Neutrophil (primary cell): ENCODE results near the gene GTPBP3.
"Not testable (repeated sequence)": the region's sequence is repeated elsewhere in the genome, so short reads cannot be mapped to it uniquely, and the experiment has no call there.

Source experiments
- H3K27ac ChIP-seq: fragments of 200-600 bp; sonication (generic); 2 replicates; pipeline ENCODE4 v1.5.1; 2016; ENCODE audit warnings: mild to moderate bottlenecking, moderate library complexity
- H3K27me3 ChIP-seq: fragments of 200-600 bp; sonication (generic); 2 replicates; pipeline ENCODE4 v1.6.0; 2016; ENCODE audit warnings: mild to moderate bottlenecking
- H3K36me3 ChIP-seq: fragments of 200-600 bp; sonication (generic); 2 replicates; pipeline ENCODE4 v1.5.1; 2017
- H3K4me1 ChIP-seq, 2 experiments: fragments of 200-600 bp in 1 of 2; sonication (generic) in 1 of 2; 1 replicate in 1 of 2; 2 replicates in 1 of 2; pipeline versions ENCODE4 v1.5.1 to v1.6.1; 2013 to 2016; ENCODE audit warnings: low read depth in 1 of 2, low read length in 1 of 2, mild to moderate bottlenecking in 1 of 2, moderate library complexity in 1 of 2; ENCODE audit not compliant: control insufficient read depth in 1 of 2, insufficient read depth in 1 of 2
- H3K4me3 ChIP-seq, 2 experiments: fragments of 200-600 bp in 1 of 2; sonication (generic) in 1 of 2; 1 replicate in 1 of 2; 2 replicates in 1 of 2; pipeline ENCODE4 v1.5.1; 2013 to 2016; ENCODE audit warnings: low read depth in 1 of 2, low read length in 1 of 2, mild to moderate bottlenecking in 1 of 2, moderate library complexity in 1 of 2
- H3K9me3 ChIP-seq: fragments of 200-600 bp; sonication (generic); 2 replicates; pipeline ENCODE4 v1.5.1; 2016
- TF ChIP-seq, protein P1 (sequence below): fragments of 200-600 bp; sonication (generic); IDR thresholded peaks from 2 replicates; pipeline ENCODE4 v1.5.1; 2016; ENCODE audit warnings: antibody characterized with exemption

Gene GTPBP3

GRCh38 chr19:17294051-17294891, 43.1 kb upstream of the GTPBP3 start:
- TF ChIP-seq, protein P1, sequence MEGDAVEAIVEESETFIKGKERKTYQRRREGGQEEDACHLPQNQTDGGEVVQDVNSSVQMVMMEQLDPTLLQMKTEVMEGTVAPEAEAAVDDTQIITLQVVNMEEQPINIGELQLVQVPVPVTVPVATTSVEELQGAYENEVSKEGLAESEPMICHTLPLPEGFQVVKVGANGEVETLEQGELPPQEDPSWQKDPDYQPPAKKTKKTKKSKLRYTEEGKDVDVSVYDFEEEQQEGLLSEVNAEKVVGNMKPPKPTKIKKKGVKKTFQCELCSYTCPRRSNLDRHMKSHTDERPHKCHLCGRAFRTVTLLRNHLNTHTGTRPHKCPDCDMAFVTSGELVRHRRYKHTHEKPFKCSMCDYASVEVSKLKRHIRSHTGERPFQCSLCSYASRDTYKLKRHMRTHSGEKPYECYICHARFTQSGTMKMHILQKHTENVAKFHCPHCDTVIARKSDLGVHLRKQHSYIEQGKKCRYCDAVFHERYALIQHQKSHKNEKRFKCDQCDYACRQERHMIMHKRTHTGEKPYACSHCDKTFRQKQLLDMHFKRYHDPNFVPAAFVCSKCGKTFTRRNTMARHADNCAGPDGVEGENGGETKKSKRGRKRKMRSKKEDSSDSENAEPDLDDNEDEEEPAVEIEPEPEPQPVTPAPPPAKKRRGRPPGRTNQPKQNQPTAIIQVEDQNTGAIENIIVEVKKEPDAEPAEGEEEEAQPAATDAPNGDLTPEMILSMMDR: no peak
- no peaks in the 10 kb centered on the region for H3K27me3 ChIP-seq
- peaks cover 5% of the 10 kb centered on the region for H3K36me3 ChIP-seq
- peaks cover 33 to 40% of the 10 kb centered on the region in 2 experiments for H3K4me1 ChIP-seq
- H3K4me3 ChIP-seq: no peak overlapping the region
- H3K27ac ChIP-seq: no peak overlapping the region
- no peaks in the 10 kb centered on the region for H3K9me3 ChIP-seq

DNA sequence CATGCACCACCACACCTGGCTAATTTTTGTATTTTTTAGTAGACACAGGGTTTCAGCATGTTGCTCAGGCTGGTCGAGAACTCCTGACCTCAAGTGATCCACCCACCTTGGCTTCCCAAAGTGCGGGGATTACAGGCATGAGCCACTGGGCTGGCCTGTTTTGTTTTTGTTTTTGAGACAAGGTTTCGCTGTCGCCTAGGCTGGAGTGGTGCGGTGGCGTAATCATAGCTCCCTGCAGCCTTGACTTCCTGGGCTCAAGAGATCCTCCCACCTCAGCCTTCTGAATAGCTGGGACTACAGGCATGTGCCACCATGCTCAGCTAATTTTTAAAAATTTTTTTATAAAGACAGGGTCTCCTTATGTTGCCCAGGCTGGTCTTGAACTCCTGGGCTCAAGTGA, 41.8 kb upstream of the GTPBP3 start:
- peaks cover 21 to 30% of the 10 kb centered on the region in 2 experiments for H3K4me1 ChIP-seq
- not testable (repeated sequence) for H3K27ac ChIP-seq, H3K36me3 ChIP-seq, H3K9me3 ChIP-seq, H3K4me3 ChIP-seq, H3K27me3 ChIP-seq

DNA sequence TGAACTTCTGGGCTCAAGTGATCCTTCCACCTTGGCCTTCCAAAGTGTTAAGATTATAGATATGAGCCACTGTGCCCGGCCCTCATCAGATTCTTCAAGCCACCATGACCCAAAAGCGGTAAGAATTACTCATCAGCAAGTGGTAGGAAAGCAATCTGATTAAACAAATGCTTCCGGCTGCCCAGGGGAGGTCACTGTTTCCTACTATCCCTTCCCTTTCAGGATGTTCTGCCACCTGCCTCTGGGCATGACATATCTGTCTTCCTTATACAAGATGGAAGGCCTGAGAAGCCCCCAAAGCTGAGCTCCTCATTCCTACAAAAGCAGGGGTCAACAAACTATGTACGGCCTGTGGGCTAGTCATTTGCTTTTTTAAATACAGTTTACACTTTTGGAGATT, 41.1 kb upstream of the GTPBP3 start:
- TF ChIP-seq, protein P1: no peak
- H3K4me3 ChIP-seq: no peak overlapping the region
- no peaks in the 10 kb centered on the region for H3K27me3 ChIP-seq
- H3K9me3 ChIP-seq: no peaks in the 10 kb centered on the region
- H3K36me3 ChIP-seq: peaks cover 5% of the 10 kb centered on the region
- H3K4me1 ChIP-seq: peaks cover 21 to 30% of the 10 kb centered on the region in 2 experiments
- no peak overlapping the region for H3K27ac ChIP-seq

GRCh38 chr19:17296976-17297375, 40.4 kb upstream of the GTPBP3 start:
- Histone ChIP-seq H3K27me3 (no peaks in the 10 kb centered on the region), H3K27ac (peak overlapping the region; percentile 16), H3K4me1 (peaks cover 20 to 29% of the 10 kb centered on the region in 2 experiments), H3K36me3 (peaks cover 5% of the 10 kb centered on the region), H3K4me3 (no peak overlapping the region), H3K9me3 (no peaks in the 10 kb centered on the region)
- TF ChIP-seq, protein P1: no peak

- peaks cover 46 to 51% of the 10 kb centered on the region in 2 experiments for H3K4me1 ChIP-seq
- no peaks in the 10 kb centered on the region for H3K36me3 ChIP-seq
- TF ChIP-seq, protein P1: no peak
Measured at GRCh38 chr19:17300992-17301619, 36.2 kb upstream of the GTPBP3 start.

More at GRCh38 chr19:17300992-17301619, 36.2 kb upstream of the GTPBP3 start:
- Histone ChIP-seq H3K27me3 (no peaks in the 10 kb centered on the region), H3K27ac (no peak overlapping the region), H3K9me3 (no peaks in the 10 kb centered on the region), H3K4me3 (no peak overlapping the region)
